Measurements from ENCODE around the gene RUFY3.
A peak's percentile ranks its signal among the peaks of the same experiment; 100 is the strongest.
"Not testable (repeated sequence)": the region's sequence is repeated elsewhere in the genome, so short reads cannot be mapped to it uniquely, and the experiment has no call there.

The RUFY3 gene

GRCh38 chr4:70725633-70726032 is 3.9 kb downstream of the RUFY3 start:
- no peak for DNase-seq (ENCODE audit: low read depth)
- TF ChIP-seq, protein P1, sequence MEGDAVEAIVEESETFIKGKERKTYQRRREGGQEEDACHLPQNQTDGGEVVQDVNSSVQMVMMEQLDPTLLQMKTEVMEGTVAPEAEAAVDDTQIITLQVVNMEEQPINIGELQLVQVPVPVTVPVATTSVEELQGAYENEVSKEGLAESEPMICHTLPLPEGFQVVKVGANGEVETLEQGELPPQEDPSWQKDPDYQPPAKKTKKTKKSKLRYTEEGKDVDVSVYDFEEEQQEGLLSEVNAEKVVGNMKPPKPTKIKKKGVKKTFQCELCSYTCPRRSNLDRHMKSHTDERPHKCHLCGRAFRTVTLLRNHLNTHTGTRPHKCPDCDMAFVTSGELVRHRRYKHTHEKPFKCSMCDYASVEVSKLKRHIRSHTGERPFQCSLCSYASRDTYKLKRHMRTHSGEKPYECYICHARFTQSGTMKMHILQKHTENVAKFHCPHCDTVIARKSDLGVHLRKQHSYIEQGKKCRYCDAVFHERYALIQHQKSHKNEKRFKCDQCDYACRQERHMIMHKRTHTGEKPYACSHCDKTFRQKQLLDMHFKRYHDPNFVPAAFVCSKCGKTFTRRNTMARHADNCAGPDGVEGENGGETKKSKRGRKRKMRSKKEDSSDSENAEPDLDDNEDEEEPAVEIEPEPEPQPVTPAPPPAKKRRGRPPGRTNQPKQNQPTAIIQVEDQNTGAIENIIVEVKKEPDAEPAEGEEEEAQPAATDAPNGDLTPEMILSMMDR (IDR thresholded peaks at IDR 0.05; ENCODE audit: low read depth, low read length, missing control alignments), result no peak
- no peak overlapping the region for H3K4me3 ChIP-seq (ENCODE audit: low read depth, low read length)
- in situ Hi-C loops (cut with HindIII; ENCODE audit: low sequenced_read_pairs), result no loop called here

- DNase-seq (ENCODE audit: low read depth); H3K4me3 ChIP-seq (ENCODE audit: low read depth, low read length); in situ Hi-C loops (cut with HindIII; ENCODE audit: low sequenced_read_pairs): not testable (repeated sequence)
These were observed 4.8 kb downstream of the RUFY3 start for GRCh38 chr4:70726515-70726914.

DNA sequence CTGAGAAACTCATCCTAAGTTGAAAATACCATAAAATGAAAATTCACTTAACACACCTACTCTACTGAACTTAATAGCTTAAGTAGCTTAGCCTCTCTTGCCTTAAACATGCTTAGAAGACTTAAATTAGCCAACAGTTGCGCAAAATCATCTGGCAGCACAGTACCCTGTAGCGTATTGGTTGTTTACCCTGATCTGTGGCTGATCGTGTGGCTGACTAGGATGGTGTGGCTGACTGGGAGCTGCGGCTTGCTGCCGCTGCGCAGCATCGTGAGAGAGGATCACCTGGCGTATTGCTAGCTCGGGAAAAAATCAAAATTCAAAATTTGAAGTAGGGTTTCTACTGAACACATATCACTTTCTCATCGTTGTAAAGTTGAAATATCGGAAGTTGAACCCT is 6.3 kb downstream of the RUFY3 start:
- TF ChIP-seq, protein P1 (IDR thresholded peaks at IDR 0.05; ENCODE audit: low read depth, low read length, missing control alignments), result no peak
- no peak for DNase-seq (ENCODE audit: low read depth)
- in situ Hi-C loops (cut with HindIII; ENCODE audit: low sequenced_read_pairs), result no loop called here
- no peak overlapping the region for H3K4me3 ChIP-seq (ENCODE audit: low read depth, low read length)

GRCh38 chr4:70732878-70733277 is 11.1 kb downstream of the RUFY3 start:
- in situ Hi-C loops (cut with HindIII; ENCODE audit: low sequenced_read_pairs); DNase-seq (ENCODE audit: low read depth): not testable (repeated sequence)

GRCh38 chr4:70734168-70734954 is 12.6 kb downstream of the RUFY3 start:
- in situ Hi-C loops (cut with HindIII; ENCODE audit: low sequenced_read_pairs), result no loop called here
- TF ChIP-seq, protein P1 (IDR thresholded peaks at IDR 0.05; ENCODE audit: low read depth, low read length, missing control alignments), result no peak
- H3K4me3 ChIP-seq (ENCODE audit: low read depth, low read length), result peak overlapping the region; percentile 29
- no peak for DNase-seq (ENCODE audit: low read depth)

More at GRCh38 chr4:70732878-70733277, 11.1 kb downstream of the RUFY3 start:
- H3K4me3 ChIP-seq (ENCODE audit: low read depth, low read length), result not testable (repeated sequence)

GRCh38 chr4:70734971-70735370 is 13.2 kb downstream of the RUFY3 start:
- DNase-seq (ENCODE audit: low read depth), result no peak
- in situ Hi-C loops (cut with HindIII; ENCODE audit: low sequenced_read_pairs), result no loop called here
- TF ChIP-seq, protein P1 (IDR thresholded peaks at IDR 0.05; ENCODE audit: low read depth, low read length, missing control alignments), result no peak
- H3K4me3 ChIP-seq (ENCODE audit: low read depth, low read length), result peak overlapping the region; percentile 29

DNA sequence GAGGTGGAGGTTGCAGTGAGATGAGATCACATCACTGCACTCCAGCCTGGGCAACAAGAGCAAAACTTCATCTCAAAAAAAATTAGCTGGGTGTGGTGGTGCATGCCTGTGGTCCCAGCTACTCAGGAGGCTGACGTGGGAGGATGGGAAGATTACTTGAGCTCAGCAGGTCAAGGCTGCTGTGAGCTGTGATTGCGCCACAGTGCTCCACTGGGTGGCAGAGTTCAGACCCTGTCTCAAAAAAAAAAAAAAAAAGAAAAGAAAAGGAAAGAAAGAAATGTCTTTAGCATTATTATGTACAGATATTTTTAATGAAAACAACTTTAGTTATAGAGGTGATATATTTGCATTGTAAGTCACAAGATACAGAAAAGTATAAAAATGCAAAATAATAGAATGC is 14.2 kb downstream of the RUFY3 start:
- TF ChIP-seq, protein P1 (IDR thresholded peaks at IDR 0.05; ENCODE audit: low read depth, low read length, missing control alignments), result peak; percentile 14
- H3K4me3 ChIP-seq (ENCODE audit: low read depth, low read length); DNase-seq (ENCODE audit: low read depth); in situ Hi-C loops (cut with HindIII; ENCODE audit: low sequenced_read_pairs): not testable (repeated sequence)
